Activated naive CD4-positive, alpha-beta T cell (primary cell): Measurements from ENCODE around the gene PGBD1.

Experiments used
- DNase-seq, 4 experiments: peaks; one replicate each; lab custom pipeline; 2025; lab: John Stamatoyannopoulos, UW

The PGBD1 gene

GRCh38 chr6:28281288-28282064 is at the start of gene PGBD1:
PGBD1 (plus strand) TSS chr6:28281572; CDS start chr6:28283814, 2,242 bp downstream.
- DNase-seq, result peak in 3 of 4 experiments; percentile 6 to 20 (median 7)

DNA sequence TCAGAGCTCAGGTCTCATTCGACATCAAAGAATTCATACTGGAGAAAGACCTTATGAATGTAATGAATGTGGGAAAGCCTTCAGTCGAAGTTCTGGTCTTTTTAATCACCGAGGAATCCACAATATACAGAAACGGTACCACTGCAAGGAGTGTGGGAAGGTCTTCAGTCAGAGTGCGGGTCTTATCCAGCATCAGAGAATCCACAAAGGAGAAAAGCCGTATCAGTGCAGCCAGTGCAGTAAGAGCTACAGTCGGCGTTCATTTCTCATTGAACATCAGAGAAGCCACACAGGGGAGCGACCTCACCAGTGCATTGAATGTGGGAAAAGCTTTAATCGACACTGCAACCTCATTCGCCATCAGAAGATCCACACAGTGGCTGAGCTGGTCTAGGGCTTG is 48.6 kb upstream of the PGBD1 start:
- DNase-seq, result no peak

DNA sequence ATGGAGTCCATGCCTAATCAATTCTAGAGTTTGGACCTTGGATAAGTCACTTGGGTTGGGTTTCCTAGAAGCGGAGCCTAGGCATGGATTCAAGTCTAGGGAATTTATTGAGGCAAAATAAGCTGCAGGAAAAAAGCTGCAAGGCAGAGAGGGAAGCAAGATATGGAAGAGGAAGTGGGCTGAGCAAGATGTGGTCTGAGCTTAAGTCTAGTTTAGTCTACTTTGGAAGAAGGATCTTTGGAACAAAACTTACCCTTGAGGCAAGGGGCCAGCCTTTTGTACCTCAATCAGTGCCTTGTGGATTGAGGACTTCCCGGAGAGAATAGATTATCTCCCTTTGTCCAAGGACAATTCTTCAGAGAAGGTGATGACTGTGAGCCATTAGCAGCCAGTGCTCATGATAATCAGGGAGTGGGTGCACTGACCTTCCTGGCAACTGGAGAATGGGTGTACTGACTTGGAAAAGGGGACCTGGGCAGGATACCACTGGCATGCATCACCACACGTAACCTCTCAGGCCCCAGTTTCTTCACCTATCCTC is 45.4 kb upstream of the PGBD1 start:
- no peak for DNase-seq

DNA sequence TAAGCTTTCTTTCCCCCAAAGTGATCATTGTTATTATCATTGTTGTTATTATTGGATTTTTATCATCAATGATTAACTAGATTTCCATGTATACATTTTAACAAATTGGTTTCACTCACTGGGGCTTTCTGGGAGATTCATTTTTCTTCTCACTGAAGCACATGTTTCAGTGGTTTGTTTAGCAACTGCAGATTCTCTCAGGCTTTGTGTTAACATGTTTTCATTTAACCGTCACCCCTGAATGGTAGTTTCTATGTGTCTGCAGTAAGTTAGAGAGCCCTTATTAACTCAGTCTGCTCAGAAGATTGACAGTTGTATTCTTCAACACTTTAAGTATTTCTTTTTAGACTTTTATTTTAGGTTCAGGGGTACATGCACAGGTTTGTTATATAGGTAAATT is 41.7 kb upstream of the PGBD1 start:
- DNase-seq, result no peak

GRCh38 chr6:28240471-28240870 is 40.9 kb upstream of the PGBD1 start:
- no peak for DNase-seq

DNA sequence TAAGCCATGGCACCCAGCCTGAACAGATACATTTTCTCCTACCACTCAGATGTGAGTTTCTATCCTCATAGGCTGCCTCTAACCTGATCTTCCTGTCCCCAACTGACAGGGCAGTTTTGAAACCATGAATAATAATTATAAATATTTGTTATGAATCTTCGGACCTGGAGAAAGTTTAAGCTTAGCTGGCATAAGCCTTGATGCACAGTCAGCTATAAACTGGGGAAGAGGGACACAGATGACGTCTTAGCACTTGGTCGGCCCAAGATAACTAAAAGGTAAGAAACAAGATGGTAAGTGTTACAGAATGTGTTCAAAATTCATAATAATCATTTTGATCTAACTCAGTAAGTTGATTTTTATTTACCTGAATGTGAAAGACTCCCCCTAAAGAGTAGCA is 37.4 kb upstream of the PGBD1 start:
- DNase-seq, result no peak

GRCh38 chr6:28245206-28245941 is 36.0 kb upstream of the PGBD1 start:
- no peak for DNase-seq

- DNase-seq, result no peak
These were observed 32.5 kb upstream of the PGBD1 start for GRCh38 chr6:28248916-28249315.

DNA sequence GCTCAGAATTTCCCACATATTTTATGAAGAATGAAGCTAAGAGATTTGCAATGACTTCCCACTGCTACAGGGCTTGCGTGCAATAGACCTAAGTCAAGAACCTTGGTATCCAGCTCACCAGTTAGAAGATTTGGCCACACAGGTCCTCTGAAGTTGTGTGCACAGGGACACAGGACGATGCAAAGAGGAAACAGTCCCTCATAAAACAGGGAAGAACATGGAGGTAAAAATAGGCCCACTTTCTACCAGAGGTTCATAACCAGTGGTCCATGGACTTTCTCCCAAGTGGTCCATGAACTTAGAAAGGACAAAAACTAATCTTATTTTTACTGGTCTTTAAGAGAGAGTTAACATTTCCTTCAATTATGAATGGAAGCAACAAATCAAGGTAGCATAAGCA is 30.6 kb upstream of the PGBD1 start:
- no peak for DNase-seq

- peak in 1 of 4 experiments; percentile 20 for DNase-seq
These were observed 29.7 kb upstream of the PGBD1 start for GRCh38 chr6:28251661-28252008.

- peak; percentile 16 to 63 (median 54) for DNase-seq
These were observed 29.1 kb upstream of the PGBD1 start, which contains the start of gene ZKSCAN4 for GRCh38 chr6:28252009-28252975. ZKSCAN4 (minus strand) TSS chr6:28252269; CDS start chr6:28251980, 289 bp downstream.

DNA sequence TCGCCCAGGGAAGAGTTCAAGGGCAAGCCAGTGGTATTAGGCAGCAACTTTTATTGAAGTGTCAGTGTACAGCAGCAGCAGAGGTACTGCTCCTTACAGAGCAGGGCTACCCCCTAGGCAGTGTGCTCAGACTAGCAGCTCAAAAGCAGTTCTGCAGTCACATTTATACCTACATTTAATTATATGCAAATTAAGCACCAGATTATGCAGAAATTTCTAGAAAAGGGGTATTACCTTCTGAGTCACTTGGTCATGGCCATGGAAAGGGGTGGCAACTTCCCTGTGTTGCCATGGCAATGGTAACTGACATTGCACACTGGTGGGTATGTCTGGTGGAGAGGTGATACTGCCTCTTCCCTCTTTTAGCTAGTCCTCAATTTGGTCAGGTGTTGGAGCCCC is 27.3 kb upstream of the PGBD1 start:
- DNase-seq, result no peak

DNA sequence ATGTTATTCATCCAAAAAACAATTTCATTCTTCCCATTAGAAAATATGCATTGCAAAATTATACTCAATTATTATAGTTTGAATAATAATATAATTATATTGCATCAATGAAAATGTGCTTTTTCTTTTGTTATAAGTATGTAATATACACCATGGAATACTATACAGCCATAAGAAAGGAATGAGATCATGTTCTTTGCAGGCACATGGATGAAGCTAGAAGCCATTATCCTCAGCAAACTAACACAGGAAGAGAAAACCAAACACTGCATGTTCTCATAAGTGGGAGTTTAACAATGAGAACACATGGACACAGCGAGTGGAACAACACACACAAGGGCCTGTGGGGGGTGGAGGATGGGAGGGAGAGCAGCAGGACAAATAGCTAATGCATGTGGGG is 24.3 kb upstream of the PGBD1 start:
- DNase-seq, result no peak

GRCh38 chr6:28258877-28259777 is 22.2 kb upstream of the PGBD1 start, which contains the start of gene NKAPL:
NKAPL (plus strand) TSS chr6:28259297; CDS start chr6:28259372, 75 bp downstream.
- DNase-seq, result peak in 3 of 4 experiments; percentile 9 to 47 (median 31)

- no peak for DNase-seq
These were observed 17.4 kb upstream of the PGBD1 start for GRCh38 chr6:28263922-28264321.

DNA sequence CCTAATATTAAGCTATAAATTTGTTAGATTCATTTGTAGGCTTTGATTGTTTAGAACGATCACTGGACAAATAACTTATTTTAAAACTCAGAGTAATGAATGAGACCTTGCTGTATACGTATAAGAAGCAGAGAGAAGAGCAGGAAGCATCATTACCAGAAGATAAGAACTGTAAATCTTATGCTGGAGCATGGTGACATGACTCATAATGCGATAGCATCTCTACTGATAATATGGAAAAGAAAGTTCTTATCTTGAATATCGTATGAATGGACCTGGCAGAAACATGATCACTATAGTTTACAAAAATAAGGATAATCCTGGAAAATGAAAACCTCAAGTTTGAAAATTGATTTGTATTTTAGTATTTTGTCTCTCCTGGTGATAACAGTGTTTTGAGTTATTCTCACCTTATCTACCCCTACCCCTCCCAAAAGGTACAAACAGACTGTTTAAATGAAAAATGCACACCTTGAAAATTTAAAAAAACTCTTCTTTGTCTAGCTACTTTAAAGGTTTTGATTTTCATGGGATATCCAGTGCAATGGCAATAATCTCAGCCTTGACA is 16.5 kb upstream of the PGBD1 start:
- DNase-seq, result no peak

DNA sequence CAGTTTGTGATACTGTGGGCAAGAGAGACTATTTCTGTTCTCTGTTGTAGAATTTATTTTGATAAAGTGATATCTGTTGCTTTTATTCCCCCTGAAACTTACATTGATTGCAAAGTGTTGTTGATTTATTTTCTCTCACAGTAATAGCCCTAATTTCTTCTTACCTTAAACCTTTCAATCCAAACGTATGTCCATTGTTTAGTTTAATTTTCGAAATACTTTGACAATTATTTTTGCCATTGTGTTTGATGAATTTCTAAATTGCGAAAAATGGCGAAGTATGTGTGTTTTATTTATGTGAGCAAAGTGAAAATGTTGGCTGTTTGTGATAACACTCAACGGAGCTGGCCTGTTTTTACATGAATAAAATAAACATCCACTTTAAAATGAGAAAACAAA is 14.8 kb upstream of the PGBD1 start:
- no peak for DNase-seq

GRCh38 chr6:28266962-28267694 is 14.2 kb upstream of the PGBD1 start, which contains the start of gene ZSCAN26:
ZSCAN26 (plus strand) TSS chr6:28267143; CDS start chr6:28271920, 4,777 bp downstream.
- peak; percentile 49 to 81 (median 65) for DNase-seq

DNA sequence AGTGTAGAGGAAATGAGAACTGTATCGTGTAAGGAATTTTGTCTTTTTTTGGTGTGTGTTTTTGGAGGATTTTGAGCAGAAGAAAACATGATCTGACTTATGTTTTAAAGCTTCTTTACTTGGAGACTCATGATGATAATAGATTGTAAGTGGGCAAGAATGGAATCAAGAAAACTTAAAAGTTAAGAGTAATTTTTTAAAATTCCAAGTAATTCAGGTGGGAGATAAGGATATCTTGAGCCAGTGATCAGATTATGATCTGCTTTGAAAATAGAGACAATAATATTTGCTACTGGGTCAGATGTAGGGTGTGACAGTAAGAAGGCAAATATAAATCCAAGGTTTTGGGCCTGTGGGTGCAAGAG is 13.7 kb upstream of the PGBD1 start:
- DNase-seq, result no peak

DNA sequence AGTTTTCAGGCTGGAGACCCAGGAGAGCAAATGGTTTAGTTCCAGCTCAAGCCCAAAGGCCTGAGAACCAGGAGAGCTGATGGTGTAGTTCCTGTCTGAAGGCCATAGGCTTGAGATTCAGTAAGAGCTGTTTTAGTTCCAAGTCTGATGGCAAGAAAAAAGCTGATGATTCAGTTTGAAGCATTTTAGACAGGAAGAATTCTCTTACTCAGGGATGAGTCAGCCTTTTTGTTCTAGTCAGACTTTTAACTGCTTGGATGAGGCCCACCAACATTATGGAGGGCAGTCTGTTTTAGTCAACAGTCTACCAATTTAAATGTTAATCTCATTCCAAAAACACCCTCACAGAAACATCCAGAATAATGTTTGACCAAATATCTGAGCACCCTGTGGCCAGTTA is 11.9 kb upstream of the PGBD1 start:
- no peak for DNase-seq
